Activated CD4-positive, alpha-beta T cell treated with anti-CD3 and anti-CD28 coated beads, Interleukin-2, amount 10 ng/mL, durations not matched to agents 24 days and 14 days (primary cell): ENCODE data around the gene POLE3. TPM values are rescaled to one million over a fixed set of nuclear protein-coding genes. Genes with fewer than 3 reads are reported as not detected.
A peak's percentile ranks its signal among the peaks of the same experiment; 100 is the strongest.
"Not testable (repeated sequence)": the region's sequence is repeated elsewhere in the genome, so short reads cannot be mapped to it uniquely, and the experiment has no call there.

ENCODE experiments used
- DNase-seq: peaks from one replicate; pipeline ENCODE4 v3.0.0; 2022
- H3K27ac Mint-ChIP-seq: one replicate; pipeline ENCODE4 v1.8.0; 2022; ENCODE audit warnings: mild to moderate bottlenecking, mixed read lengths
- H3K27me3 Mint-ChIP-seq: one replicate; pipeline ENCODE4 v1.8.0; 2022; ENCODE audit warnings: mixed read lengths
- H3K36me3 Mint-ChIP-seq: one replicate; pipeline ENCODE4 v1.8.0; 2022; ENCODE audit warnings: low read depth, mild to moderate bottlenecking, mixed read lengths
- H3K4me1 Mint-ChIP-seq: one replicate; pipeline ENCODE4 v1.8.0; 2021; ENCODE audit warnings: mixed read lengths
- H3K4me3 Mint-ChIP-seq: one replicate; pipeline ENCODE4 v1.8.0; 2022; ENCODE audit warnings: mild to moderate bottlenecking, moderate library complexity, mixed read lengths
- H3K9me3 Mint-ChIP-seq: one replicate; pipeline ENCODE4 v1.8.0; 2021; ENCODE audit warnings: mixed read lengths
- intact Hi-C: fragments of 100-400 bp; cut with micrococcal nuclease; formaldehyde crosslinking; loops from one replicate; pipeline ENCODE4 v1.15.1; 2023
- total RNA-seq: library from RNA; stranded (reverse); gene quantifications from 2 replicates; pipeline ENCODE4 v1.2.3, GENCODE V29; 2022

The POLE3 gene
- total RNA-seq, 1 donor from 2014 or later: 84.4 TPM

DNA sequence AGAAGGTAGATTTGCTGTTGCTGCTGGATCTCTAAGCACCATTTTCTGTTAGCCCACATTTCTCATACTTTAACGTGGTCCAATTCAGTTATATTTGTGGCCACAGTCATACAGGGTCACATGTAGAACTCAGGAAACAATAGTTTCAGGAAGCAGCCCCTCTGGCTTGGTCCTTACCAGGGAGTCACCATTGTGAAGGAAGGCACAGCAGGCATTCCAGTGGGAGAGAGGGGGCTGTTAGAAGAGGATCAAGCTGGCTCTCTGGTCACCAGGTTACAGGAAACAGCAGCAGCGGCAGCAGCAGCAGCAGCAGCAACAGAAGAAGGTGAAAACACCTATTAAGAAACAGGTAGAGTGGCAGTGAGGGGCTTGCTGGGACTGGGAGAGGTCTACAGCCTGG lies 14.6 kb upstream of the POLE3 start:
- Mint-ChIP-seq H3K27ac (no peak overlapping the region), H3K9me3 (no peaks in the 10 kb centered on the region), H3K36me3 (no peaks in the 10 kb centered on the region), H3K4me1 (no peaks in the 10 kb centered on the region), H3K4me3 (no peak overlapping the region), H3K27me3 (peaks cover 10% of the 10 kb centered on the region)
- no peak for DNase-seq
- intact Hi-C loops: no loop called here

GRCh38 chr9:113421726-113422125 lies 11.3 kb upstream of the POLE3 start:
- Mint-ChIP-seq H3K36me3 (no peaks in the 10 kb centered on the region), H3K27me3 (peaks cover 14% of the 10 kb centered on the region), H3K9me3 (no peaks in the 10 kb centered on the region), H3K27ac (no peak overlapping the region), H3K4me1 (no peaks in the 10 kb centered on the region), H3K4me3 (no peak overlapping the region)
- intact Hi-C loops: no loop called here
- DNase-seq: no peak

GRCh38 chr9:113417370-113417769 lies 6.9 kb upstream of the POLE3 start:
- no peaks in the 10 kb centered on the region for H3K9me3 Mint-ChIP-seq

DNA sequence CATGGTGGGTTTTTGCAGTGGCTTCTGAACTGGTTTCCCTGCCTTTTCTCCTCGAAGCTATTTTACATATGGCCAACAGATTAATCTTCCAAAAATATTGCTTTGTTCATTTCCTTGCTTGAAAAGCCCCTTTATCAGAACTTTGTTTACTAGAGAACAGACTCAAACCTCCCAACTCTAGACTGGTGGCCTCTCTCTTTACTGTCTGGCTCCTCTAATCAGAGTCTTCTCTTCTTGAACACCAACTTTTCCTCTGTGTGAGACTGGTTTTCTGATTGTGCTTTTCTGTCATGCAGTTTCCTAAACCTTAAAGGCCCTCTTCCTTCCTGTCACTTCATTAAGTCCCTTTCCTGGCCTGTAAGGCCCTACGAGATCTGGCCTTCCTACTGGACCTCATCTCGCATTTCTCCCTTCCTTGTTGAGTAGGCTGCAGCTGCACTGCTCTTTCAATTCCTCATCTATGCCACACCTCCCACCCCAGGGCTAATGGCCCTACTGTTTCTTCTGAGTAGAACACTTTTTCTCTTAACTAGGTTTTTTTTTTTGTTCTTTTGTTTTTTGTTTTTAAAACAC lies 5.8 kb upstream of the POLE3 start:
- no peaks in the 10 kb centered on the region for H3K4me1 Mint-ChIP-seq
- H3K36me3 Mint-ChIP-seq: no peaks in the 10 kb centered on the region

More at GRCh38 chr9:113417370-113417769, 6.9 kb upstream of the POLE3 start:
- no peak overlapping the region for H3K4me3 Mint-ChIP-seq
- H3K4me1 Mint-ChIP-seq: no peaks in the 10 kb centered on the region
- H3K27ac Mint-ChIP-seq: no peak overlapping the region
- intact Hi-C loops: no loop called here
- DNase-seq: no peak
- H3K27me3 Mint-ChIP-seq: peaks cover 7% of the 10 kb centered on the region
- H3K36me3 Mint-ChIP-seq: no peaks in the 10 kb centered on the region

GRCh38 chr9:113409883-113410206 lies 630 bp downstream of the POLE3 start:
- DNase-seq: no peak
- Mint-ChIP-seq H3K4me1 (peaks cover 20% of the 10 kb centered on the region), H3K27ac (peak overlapping the region; percentile 99), H3K9me3 (no peaks in the 10 kb centered on the region), H3K4me3 (peak overlapping the region; percentile 97), H3K27me3 (no peaks in the 10 kb centered on the region), H3K36me3 (peaks cover 34% of the 10 kb centered on the region)
- intact Hi-C loops: loop anchor here (1.0 to 2.0 kb wide), 12 partner anchors 9 to 1779 kb away; partner anchors contain the start of genes ALAD, CDC26, DNAJC25 and FKBP15

More for the DNA sequence above, 5.8 kb upstream of the POLE3 start:
- no peaks in the 10 kb centered on the region for H3K9me3 Mint-ChIP-seq
- peaks cover 7% of the 10 kb centered on the region for H3K27me3 Mint-ChIP-seq
- no peak overlapping the region for H3K27ac Mint-ChIP-seq
- no peak overlapping the region for H3K4me3 Mint-ChIP-seq
- no peak for DNase-seq
- intact Hi-C loops: no loop called here

GRCh38 chr9:113409481-113409880 lies 994 bp downstream of the POLE3 start:
- peak overlapping the region; percentile 99 for H3K27ac Mint-ChIP-seq
- no peaks in the 10 kb centered on the region for H3K9me3 Mint-ChIP-seq
- no peaks in the 10 kb centered on the region for H3K27me3 Mint-ChIP-seq
- peak overlapping the region; percentile 97 for H3K4me3 Mint-ChIP-seq
- DNase-seq: no peak
- intact Hi-C loops: no loop called here
- peaks cover 20% of the 10 kb centered on the region for H3K4me1 Mint-ChIP-seq
- peaks cover 34% of the 10 kb centered on the region for H3K36me3 Mint-ChIP-seq

DNA sequence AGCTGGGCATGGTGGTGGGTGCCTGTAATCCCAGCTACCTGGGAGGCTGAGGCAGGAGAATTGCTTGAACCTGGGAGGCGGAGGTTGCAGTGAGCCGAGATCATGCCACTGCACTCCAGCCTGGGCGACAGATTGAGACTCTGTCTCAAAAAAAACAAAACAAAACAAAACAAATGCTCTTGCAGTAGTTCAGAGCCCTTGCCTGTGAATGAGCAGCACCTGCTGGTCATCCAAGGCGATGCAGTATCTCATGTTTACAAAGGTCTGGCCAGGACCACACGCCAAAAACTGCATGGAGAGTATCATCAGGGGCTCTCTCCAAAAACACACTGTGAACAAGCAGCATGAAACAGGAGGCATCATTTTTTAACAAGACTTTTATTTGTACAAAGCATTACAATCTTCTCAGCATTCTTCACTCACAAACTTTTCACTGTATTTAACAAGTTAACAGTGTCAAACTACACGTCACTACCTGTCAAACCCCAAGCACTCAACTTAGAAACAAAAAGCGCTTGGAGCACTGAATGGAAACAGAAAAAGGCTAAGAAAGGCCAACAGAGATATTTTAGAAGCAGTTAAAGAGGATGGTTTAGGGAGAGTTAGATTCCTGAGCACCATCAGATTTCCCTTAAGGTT lies 3.5 kb downstream of the POLE3 start:
- intact Hi-C loops: loop anchor here (1.0 kb wide), 1 partner anchor 98 kb away; no protein-coding TSS in a partner anchor
- peak overlapping the region; percentile 26 for H3K4me3 Mint-ChIP-seq
- H3K27me3 Mint-ChIP-seq, H3K9me3 Mint-ChIP-seq: not testable (repeated sequence)
- DNase-seq: peak; percentile 90
- peaks cover 20% of the 10 kb centered on the region for H3K4me1 Mint-ChIP-seq
- H3K36me3 Mint-ChIP-seq: peaks cover 34% of the 10 kb centered on the region
- H3K27ac Mint-ChIP-seq: peak overlapping the region; percentile 39

DNA sequence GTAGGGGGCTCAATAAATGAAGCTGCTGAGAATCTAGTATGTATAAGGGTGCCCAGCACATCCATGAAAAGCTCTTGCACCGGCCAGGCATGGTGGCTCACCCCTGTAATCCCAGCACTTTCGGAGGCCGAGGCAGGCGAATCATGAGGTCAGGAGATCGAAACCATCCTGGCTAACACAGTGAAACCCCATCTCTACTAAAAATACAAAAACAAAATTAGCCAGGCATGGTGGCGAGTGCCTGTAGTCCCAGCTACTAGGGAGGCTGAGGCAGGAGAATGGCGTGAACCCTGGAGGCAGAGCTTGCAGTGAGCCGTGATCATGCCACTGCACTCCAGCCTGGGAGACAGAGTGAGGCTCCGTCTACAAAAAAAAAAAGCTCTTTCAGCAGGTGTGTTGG lies 4.1 kb downstream of the POLE3 start:
- H3K9me3 Mint-ChIP-seq, H3K27ac Mint-ChIP-seq, DNase-seq, intact Hi-C loops, H3K27me3 Mint-ChIP-seq, H3K4me3 Mint-ChIP-seq: not testable (repeated sequence)
- Mint-ChIP-seq H3K4me1 (peaks cover 24% of the 10 kb centered on the region), H3K36me3 (peaks cover 34% of the 10 kb centered on the region)

- no peaks in the 10 kb centered on the region for H3K27me3 Mint-ChIP-seq
- H3K27ac Mint-ChIP-seq: no peak overlapping the region
- peaks cover 31% of the 10 kb centered on the region for H3K4me1 Mint-ChIP-seq
- intact Hi-C loops: no loop called here
- no peaks in the 10 kb centered on the region for H3K9me3 Mint-ChIP-seq
- no peak for DNase-seq
- H3K36me3 Mint-ChIP-seq: peaks cover 17% of the 10 kb centered on the region
- H3K4me3 Mint-ChIP-seq: no peak overlapping the region
These were observed 6.8 kb downstream of the POLE3 start for GRCh38 chr9:113403646-113404045.

GRCh38 chr9:113401027-113401792 lies 9.3 kb downstream of the POLE3 start, which contains the start of gene ALAD:
Gene ALAD (minus strand): TSS chr9:113401284. CDS start chr9:113393559, 7,725 bp downstream.
- no peaks in the 10 kb centered on the region for H3K27me3 Mint-ChIP-seq
- peak within 1 kb of the TSS; percentile 96 for H3K4me3 Mint-ChIP-seq
- peaks cover 23% of the 10 kb centered on the region for H3K4me1 Mint-ChIP-seq
- peak within 1 kb of the TSS; percentile 90 for H3K27ac Mint-ChIP-seq
- DNase-seq: peak; percentile 100
- H3K36me3 Mint-ChIP-seq: no peaks in the 10 kb centered on the region
- intact Hi-C loops: loop anchor here (1.0 to 2.0 kb wide), 10 partner anchors 9 to 257 kb away; partner anchors contain the start of genes C9orf43, CDC26, FKBP15 and HDHD3
- no peaks in the 10 kb centered on the region for H3K9me3 Mint-ChIP-seq

DNA sequence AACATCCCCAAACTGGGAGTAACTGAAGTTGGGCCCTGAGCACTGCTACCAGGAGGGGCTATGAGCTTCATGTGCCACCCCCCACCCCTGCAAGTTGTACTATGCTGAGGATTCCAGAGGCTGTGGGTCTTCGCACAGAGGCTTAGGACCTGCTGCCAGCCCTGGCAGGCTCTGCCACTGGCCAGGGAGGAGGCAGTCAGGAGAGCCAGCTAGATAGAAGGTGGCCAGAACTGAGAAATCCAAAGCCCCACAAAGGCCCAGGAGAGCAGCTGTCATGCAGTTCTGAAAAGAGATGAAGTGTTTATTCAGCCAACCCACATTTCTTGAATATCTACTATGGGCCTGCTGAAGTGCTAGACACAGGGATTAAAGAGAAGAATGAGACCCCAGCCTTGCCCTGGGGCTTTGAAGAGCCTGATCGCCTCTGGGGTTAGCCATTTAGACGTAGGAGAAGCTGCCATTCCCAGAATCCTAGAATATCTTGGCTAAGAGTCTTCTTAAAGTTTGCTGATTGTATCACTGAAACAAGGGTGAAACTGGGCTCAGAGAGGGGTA lies 10.8 kb downstream of the POLE3 start:
- Mint-ChIP-seq H3K27me3 (no peaks in the 10 kb centered on the region), H3K4me1 (peaks cover 23% of the 10 kb centered on the region), H3K36me3 (no peaks in the 10 kb centered on the region), H3K27ac (peak overlapping the region; percentile 51), H3K9me3 (no peaks in the 10 kb centered on the region), H3K4me3 (peak overlapping the region; percentile 96)
- DNase-seq: no peak
- intact Hi-C loops: loop anchor here (2.0 kb wide), 2 partner anchors 23 to 59 kb away; partner anchors contain the start of genes HDHD3 and WDR31

DNA sequence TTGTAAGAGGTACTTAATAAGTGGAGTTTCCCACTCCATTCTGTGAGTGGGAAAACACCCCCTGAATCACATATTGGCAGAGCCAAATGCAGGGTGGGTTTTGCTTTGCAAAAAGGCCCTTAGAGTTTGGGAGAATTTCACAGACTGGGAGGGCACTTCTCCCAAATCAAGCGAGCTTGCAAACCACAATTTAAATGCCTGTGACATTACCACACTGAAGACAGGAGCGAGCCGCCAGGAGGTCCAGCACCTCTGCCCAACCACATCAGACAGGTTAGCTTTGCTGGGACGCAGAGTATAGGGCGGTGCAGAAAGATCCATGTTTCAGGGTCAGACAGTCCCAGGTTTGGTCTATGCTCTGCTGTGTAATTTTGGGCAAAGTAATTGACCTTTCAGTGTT lies 11.7 kb downstream of the POLE3 start:
- no peaks in the 10 kb centered on the region for H3K27me3 Mint-ChIP-seq
- H3K4me3 Mint-ChIP-seq: peak overlapping the region; percentile 57
- no peaks in the 10 kb centered on the region for H3K9me3 Mint-ChIP-seq
- H3K4me1 Mint-ChIP-seq: peaks cover 23% of the 10 kb centered on the region
- intact Hi-C loops: no loop called here
- no peak overlapping the region for H3K27ac Mint-ChIP-seq
- no peaks in the 10 kb centered on the region for H3K36me3 Mint-ChIP-seq
- no peak for DNase-seq

DNA sequence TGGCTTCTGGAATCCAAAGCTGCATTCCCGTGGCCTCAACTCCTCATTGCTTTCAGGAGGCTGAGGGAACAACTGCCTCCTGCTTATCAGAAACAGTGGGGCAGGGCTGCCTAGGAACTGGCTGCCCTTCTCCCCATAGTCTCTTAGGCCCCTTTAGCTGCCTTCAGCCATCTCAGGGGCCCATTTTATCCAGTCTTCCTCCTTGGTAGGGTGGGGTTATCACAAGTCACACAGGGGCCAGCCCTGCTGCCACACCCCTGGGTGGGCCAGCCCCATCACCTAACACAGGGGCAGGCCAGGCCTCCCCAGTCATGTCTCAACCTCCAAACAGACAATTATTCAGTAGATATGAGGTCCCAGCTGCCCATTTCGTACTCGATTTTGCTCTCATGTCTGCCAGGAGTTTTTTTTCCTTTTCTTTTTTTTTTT lies 13.3 kb downstream of the POLE3 start:
- Mint-ChIP-seq H3K4me1 (peaks cover 23% of the 10 kb centered on the region), H3K27ac (no peak overlapping the region), H3K36me3 (peaks cover 5% of the 10 kb centered on the region), H3K9me3 (no peaks in the 10 kb centered on the region), H3K27me3 (no peaks in the 10 kb centered on the region), H3K4me3 (no peak overlapping the region)
- intact Hi-C loops: no loop called here
- DNase-seq: no peak
